GM21526 (cell line): ENCODE data around the gene LCE2B.

ENCODE experiments used
- ATAC-seq: cut with Tn5 transposase; IDR thresholded peaks from one replicate; pipeline ENCODE4 v1.9.1; 2021; ENCODE audit warnings: moderate library complexity; ENCODE audit not compliant: unreplicated experiment, low FRiP score

The LCE2B gene

DNA sequence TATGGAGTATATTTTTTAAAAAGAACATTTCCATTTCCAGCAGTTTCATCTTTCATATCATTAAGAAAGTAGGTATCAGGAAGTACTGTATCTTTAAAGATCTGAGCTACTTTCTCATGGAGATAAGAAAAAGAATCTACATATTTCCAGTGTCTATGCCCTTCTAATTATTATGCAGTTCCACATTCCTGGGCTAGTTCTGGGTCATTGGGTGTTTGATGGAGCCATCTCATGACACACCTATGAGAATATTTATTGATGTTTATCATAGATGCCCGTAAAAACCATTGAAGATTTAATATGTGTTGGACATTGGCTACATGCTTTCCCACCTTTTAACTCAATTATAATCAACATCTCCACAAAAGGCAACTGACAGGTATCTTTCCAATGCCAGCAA lies 43.1 kb downstream of the LCE2B start:
- ATAC-seq: no peak

DNA sequence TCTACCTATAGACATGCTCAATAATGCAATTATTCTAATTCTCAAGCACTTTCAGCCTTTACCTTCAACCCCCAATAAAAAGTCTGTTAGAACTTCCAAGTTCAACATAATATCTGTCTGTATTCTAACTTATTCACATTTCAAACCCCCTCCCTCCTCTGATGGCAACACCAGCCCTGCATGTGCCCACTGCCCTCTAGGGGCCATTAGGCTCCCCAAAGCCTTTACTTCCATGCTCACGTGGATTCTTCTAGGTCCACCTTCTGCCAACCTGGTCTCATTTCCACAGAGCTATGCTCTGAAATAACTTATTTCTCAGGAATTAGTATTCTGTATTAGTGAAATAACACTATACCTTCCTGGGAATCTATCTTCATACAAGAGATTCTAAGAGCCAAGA lies 49.7 kb downstream of the LCE2B start:
- ATAC-seq: no peak
